Stimulated activated CD4-positive, alpha-beta T cell treated with anti-CD3 and anti-CD28 coated beads, TNF-alpha, amount 100 ng/mL, for 24 hours (primary cell): ENCODE data around the gene S100A4.
"Not testable (repeated sequence)": the region's sequence is repeated elsewhere in the genome, so short reads cannot be mapped to it uniquely, and the experiment has no call there.

Source experiments
- DNase-seq, 3 experiments: peaks; one replicate each; pipeline ENCODE4 v3.0.0-alpha.2; 2020; ENCODE audit warnings: low read depth in 3 of 3

S100A4 gene

GRCh38 chr1:153545067-153546055 is at the start of gene S100A4:
Gene S100A4, minus strand, starts transcription at chr1:153545806. Its CDS starts 1,012 bp downstream, at chr1:153544794.
- peak; percentile 90 to 96 (median 90) for DNase-seq

GRCh38 chr1:153592748-153593147 is 47.1 kb upstream of the S100A4 start:
- no peak for DNase-seq

GRCh38 chr1:153588482-153588881 is 42.9 kb upstream of the S100A4 start:
- DNase-seq: no peak

- not testable (repeated sequence) for DNase-seq
Measured at GRCh38 chr1:153588033-153588432, 42.4 kb upstream of the S100A4 start.

- DNase-seq: no peak
Measured at GRCh38 chr1:153587314-153587713, 41.7 kb upstream of the S100A4 start.

- DNase-seq: no peak
Measured at GRCh38 chr1:153586347-153586746, 40.7 kb upstream of the S100A4 start.

GRCh38 chr1:153585006-153585405 is 39.4 kb upstream of the S100A4 start:
- no peak for DNase-seq

GRCh38 chr1:153583976-153584375 is 38.4 kb upstream of the S100A4 start:
- DNase-seq: no peak

- not testable (repeated sequence) for DNase-seq
Measured at GRCh38 chr1:153583514-153583913, 37.9 kb upstream of the S100A4 start.

- DNase-seq: not testable (repeated sequence)
Measured at GRCh38 chr1:153582836-153583235, 37.2 kb upstream of the S100A4 start.

GRCh38 chr1:153578936-153579335 is 33.3 kb upstream of the S100A4 start:
- no peak for DNase-seq

GRCh38 chr1:153578490-153578889 is 32.9 kb upstream of the S100A4 start:
- DNase-seq: no peak

GRCh38 chr1:153577624-153578051 is 32.0 kb upstream of the S100A4 start:
- DNase-seq: no peak

GRCh38 chr1:153577138-153577537 is 31.5 kb upstream of the S100A4 start:
- no peak for DNase-seq

GRCh38 chr1:153575497-153575896 is 29.9 kb upstream of the S100A4 start:
- not testable (repeated sequence) for DNase-seq

- not testable (repeated sequence) for DNase-seq
Measured at GRCh38 chr1:153575081-153575491, 29.5 kb upstream of the S100A4 start.

GRCh38 chr1:153573351-153573750 is 27.7 kb upstream of the S100A4 start:
- no peak for DNase-seq

GRCh38 chr1:153572569-153573015 is 27.0 kb upstream of the S100A4 start:
- peak; percentile 22 to 63 (median 27) for DNase-seq

GRCh38 chr1:153571706-153572105 is 26.1 kb upstream of the S100A4 start:
- no peak for DNase-seq

GRCh38 chr1:153570874-153571273 is 25.3 kb upstream of the S100A4 start:
- DNase-seq: no peak

GRCh38 chr1:153569465-153569864 is 23.9 kb upstream of the S100A4 start:
- no peak for DNase-seq

- peak; percentile 64 to 85 (median 69) for DNase-seq
Measured at GRCh38 chr1:153568367-153569099, 22.9 kb upstream of the S100A4 start.
